ENCODE data around the gene RBFOX1.

GRCh38 chr16:7381671-7382070 is 49.0 kb downstream of the RBFOX1 start:
- TF ChIP-seq CTCF (IDR thresholded peaks at IDR 0.05) (no peak), POLR2A (IDR thresholded peaks at IDR 0.05; ENCODE audit: low read depth) (no peak), EP300 (IDR thresholded peaks at IDR 0.05) (no peak), POLR2AphosphoS5 (IDR thresholded peaks at IDR 0.05) (no peak)
